Lower lobe of right lung (tissue), 2 donors: Measurements from ENCODE around the gene RBFOX1. TPM values are rescaled to one million over a fixed set of nuclear protein-coding genes. Genes with fewer than 3 reads are reported as not detected.

Source experiments
- ATAC-seq, 2 donors: fragments of 200-7000 bp; cut with Tn5 transposase; one replicate each; pipeline ENCODE4 v1.9.1; 2020 to 2022; ENCODE audit warnings: mild to moderate bottlenecking in 2 of 2, moderate library complexity in 2 of 2
- DNase-seq: peaks from one replicate; pipeline ENCODE4 v3.0.0-alpha.2; 2020
- H3K27ac ChIP-seq: fragments of 200-600 bp; one replicate; pipeline ENCODE4 v1.8.0; 2022
- H3K27me3 ChIP-seq: fragments of 200-600 bp; one replicate; pipeline ENCODE4 v1.8.0; 2022; ENCODE audit warnings: low read depth
- H3K36me3 ChIP-seq: fragments of 200-600 bp; one replicate; pipeline ENCODE4 v1.8.0; 2022; ENCODE audit warnings: mild to moderate bottlenecking
- H3K4me1 ChIP-seq: fragments of 200-600 bp; one replicate; pipeline ENCODE4 v1.8.0; 2022
- H3K4me3 ChIP-seq: fragments of 200-600 bp; one replicate; pipeline ENCODE4 v1.8.0; 2022; ENCODE audit warnings: mild to moderate bottlenecking
- H3K9me3 ChIP-seq: fragments of 200-600 bp; one replicate; pipeline ENCODE4 v1.8.0; 2022
- CTCF ChIP-seq: fragments of 200-600 bp; IDR thresholded peaks from one replicate; pipeline ENCODE4 v1.8.0; 2022; ENCODE audit warnings: antibody characterized with exemption, mild to moderate bottlenecking
- intact Hi-C: fragments of 100-400 bp; cut with DNase I; formaldehyde crosslinking; loops from one replicate; pipeline ENCODE4 v1.11.0; 2022
- total RNA-seq: library from RNA; stranded (reverse); fragmentation: NEBNext Ultra II Directional; extraction: Animal tissue kit (Norgen Biotek cat#: 25700); gene quantifications from one replicate; pipeline ENCODE4 v1.2.1, GENCODE V29; 2021
- donor health status: DM: no; HTN: yes; CAD: no; lungs with severe emphysema.

RBFOX1 gene
- total RNA-seq, 1 donor from 2014 or later: not detected

- intact Hi-C loops: no loop called here
- DNase-seq (no peak), ATAC-seq (no peak)
- H3K27ac ChIP-seq: no peak overlapping the region
- no peaks in the 10 kb centered on the region for H3K36me3 ChIP-seq
- H3K4me1 ChIP-seq: no peaks in the 10 kb centered on the region
- no peaks in the 10 kb centered on the region for H3K9me3 ChIP-seq
- no peaks in the 10 kb centered on the region for H3K27me3 ChIP-seq
- TF ChIP-seq CTCF: no peak
- H3K4me3 ChIP-seq: no peak overlapping the region
Measured at GRCh38 chr16:7319514-7319913, 13.1 kb upstream of the RBFOX1 start.

DNA sequence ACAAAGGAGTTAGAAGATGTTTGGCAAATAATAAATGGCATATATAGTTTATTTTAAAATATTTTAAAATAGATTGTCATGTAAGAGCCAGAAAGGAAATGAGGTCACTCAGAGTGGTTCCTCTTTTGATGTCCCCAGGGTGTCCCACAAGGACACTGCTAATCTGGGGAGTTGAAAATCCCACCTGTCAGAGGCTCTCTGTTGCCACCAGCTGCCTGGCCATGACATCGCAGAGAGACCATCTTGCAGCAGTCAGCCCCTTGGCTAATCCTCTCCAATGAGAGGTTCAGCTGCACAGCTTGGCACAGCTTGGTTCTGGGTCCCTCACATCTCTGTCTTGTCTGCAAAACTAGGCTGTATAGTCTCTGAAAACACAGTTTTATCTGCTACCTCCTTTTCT lies 11.0 kb upstream of the RBFOX1 start:
- Histone ChIP-seq H3K27me3 (no peaks in the 10 kb centered on the region), H3K4me1 (no peaks in the 10 kb centered on the region), H3K27ac (no peak overlapping the region), H3K9me3 (no peaks in the 10 kb centered on the region), H3K4me3 (no peak overlapping the region), H3K36me3 (no peaks in the 10 kb centered on the region)
- no peak for TF ChIP-seq CTCF
- ATAC-seq: no peak
- no peak for DNase-seq
- intact Hi-C loops: no loop called here

DNA sequence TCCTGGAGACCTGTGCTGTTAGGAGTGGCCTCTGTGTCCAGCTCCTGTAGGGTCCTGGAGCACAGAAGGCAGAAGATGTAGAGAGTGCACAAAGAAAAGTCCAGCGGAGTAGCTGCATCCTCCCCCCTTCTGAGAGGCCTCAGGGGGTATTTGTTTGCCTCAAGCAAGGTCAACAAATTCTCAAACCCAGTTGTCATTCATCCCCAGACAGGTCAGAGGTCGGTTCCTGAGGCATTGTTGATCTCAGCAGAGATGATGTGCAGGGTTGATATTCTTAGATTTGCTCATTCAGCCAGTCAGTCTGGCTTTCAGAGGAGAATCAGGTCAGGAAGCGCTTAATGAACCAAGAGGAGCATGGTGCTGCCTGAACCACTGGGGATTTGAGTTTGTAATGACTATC lies 8.3 kb upstream of the RBFOX1 start:
- Histone ChIP-seq H3K27ac (no peak overlapping the region), H3K27me3 (no peaks in the 10 kb centered on the region), H3K4me3 (no peak overlapping the region), H3K4me1 (no peaks in the 10 kb centered on the region), H3K9me3 (no peaks in the 10 kb centered on the region), H3K36me3 (no peaks in the 10 kb centered on the region)
- DNase-seq (no peak), ATAC-seq (no peak)
- no peak for TF ChIP-seq CTCF
- intact Hi-C loops: no loop called here

DNA sequence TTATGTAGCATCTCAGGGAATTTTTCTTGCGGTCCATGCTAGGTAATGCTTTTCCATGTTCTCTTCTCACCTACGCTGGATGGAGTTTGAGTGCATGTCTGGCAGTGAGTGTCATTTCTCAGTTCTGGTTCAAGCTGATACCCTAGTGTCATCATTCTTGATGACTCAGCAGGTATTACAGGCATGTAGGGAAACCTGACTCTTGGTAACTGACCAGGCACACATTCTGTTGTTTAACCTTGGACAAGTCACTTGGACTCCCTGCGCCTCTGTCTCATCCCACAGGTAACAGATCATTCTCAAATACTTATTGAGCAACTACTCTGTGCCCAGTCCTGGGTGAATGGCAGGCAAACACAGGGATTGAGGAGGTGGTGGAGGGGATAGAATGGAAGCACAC lies 6.8 kb upstream of the RBFOX1 start:
- H3K4me1 ChIP-seq: no peaks in the 10 kb centered on the region
- no peak for TF ChIP-seq CTCF
- H3K36me3 ChIP-seq: no peaks in the 10 kb centered on the region
- ATAC-seq: no peak
- no peaks in the 10 kb centered on the region for H3K27me3 ChIP-seq
- H3K9me3 ChIP-seq: no peaks in the 10 kb centered on the region
- no peak overlapping the region for H3K4me3 ChIP-seq
- H3K27ac ChIP-seq: no peak overlapping the region
- DNase-seq: no peak
- intact Hi-C loops: no loop called here

DNA sequence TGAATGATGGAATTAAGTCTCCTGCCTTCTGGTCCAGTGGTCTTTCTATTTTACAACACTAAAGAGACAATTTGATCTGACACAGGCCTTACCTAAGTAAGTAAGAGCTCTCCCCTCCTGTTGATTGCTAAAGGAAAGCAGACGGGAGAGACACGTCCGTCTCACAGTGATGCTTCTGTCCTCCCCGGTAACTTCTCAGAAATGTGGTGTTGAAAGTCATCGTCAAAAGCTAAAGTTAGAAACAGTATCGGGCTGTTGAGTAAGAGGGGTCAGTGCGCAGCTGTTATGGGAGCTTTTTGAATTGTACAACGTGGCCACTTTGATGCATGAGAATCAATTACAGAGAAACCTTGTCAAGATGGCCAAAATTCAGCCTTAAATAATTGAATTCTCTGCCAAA lies 1.9 kb upstream of the RBFOX1 start:
- ATAC-seq (no peak), DNase-seq (no peak)
- no peaks in the 10 kb centered on the region for H3K36me3 ChIP-seq
- no peaks in the 10 kb centered on the region for H3K27me3 ChIP-seq
- no peak for TF ChIP-seq CTCF
- no peak overlapping the region for H3K27ac ChIP-seq
- no peak overlapping the region for H3K4me3 ChIP-seq
- intact Hi-C loops: no loop called here
- no peaks in the 10 kb centered on the region for H3K9me3 ChIP-seq
- no peaks in the 10 kb centered on the region for H3K4me1 ChIP-seq

- intact Hi-C loops: no loop called here
- no peak for TF ChIP-seq CTCF
- no peaks in the 10 kb centered on the region for H3K27me3 ChIP-seq
Measured at GRCh38 chr16:7331997-7332396, 648 bp upstream of the RBFOX1 start.

More at GRCh38 chr16:7331997-7332396, 648 bp upstream of the RBFOX1 start:
- H3K9me3 ChIP-seq: no peaks in the 10 kb centered on the region
- no peak overlapping the region for H3K4me3 ChIP-seq
- no peaks in the 10 kb centered on the region for H3K4me1 ChIP-seq
- no peak for DNase-seq
- no peak for ATAC-seq
- no peaks in the 10 kb centered on the region for H3K36me3 ChIP-seq
- no peak overlapping the region for H3K27ac ChIP-seq
